ENCODE data around the gene MICAL2.

Gene MICAL2

DNA sequence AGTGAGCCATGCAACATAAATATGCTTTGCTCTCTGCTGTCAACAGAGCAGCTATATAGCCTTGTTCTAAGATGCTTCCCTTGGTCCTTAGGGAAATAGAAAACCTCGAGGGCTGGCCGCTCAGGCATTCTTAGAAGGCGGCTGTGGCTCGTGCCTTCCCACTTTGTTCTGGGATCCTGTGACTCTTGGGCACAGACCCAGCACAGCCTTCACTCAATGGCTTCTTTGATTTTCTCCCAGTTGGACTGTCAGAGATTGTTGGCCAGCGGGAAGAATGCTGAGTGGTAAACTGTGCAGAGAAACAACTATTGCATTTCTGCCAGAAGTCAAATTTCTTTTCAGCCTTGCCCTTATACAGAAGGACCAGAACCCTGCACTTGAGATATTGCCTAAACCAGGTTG is 9.5 kb upstream of the MICAL2 start:
- DNase-seq: no peak

GRCh38 chr11:12101318-12101717 is 9.1 kb upstream of the MICAL2 start:
- no peak for DNase-seq

GRCh38 chr11:12102588-12103410 is 7.6 kb upstream of the MICAL2 start:
- no peak for DNase-seq

DNA sequence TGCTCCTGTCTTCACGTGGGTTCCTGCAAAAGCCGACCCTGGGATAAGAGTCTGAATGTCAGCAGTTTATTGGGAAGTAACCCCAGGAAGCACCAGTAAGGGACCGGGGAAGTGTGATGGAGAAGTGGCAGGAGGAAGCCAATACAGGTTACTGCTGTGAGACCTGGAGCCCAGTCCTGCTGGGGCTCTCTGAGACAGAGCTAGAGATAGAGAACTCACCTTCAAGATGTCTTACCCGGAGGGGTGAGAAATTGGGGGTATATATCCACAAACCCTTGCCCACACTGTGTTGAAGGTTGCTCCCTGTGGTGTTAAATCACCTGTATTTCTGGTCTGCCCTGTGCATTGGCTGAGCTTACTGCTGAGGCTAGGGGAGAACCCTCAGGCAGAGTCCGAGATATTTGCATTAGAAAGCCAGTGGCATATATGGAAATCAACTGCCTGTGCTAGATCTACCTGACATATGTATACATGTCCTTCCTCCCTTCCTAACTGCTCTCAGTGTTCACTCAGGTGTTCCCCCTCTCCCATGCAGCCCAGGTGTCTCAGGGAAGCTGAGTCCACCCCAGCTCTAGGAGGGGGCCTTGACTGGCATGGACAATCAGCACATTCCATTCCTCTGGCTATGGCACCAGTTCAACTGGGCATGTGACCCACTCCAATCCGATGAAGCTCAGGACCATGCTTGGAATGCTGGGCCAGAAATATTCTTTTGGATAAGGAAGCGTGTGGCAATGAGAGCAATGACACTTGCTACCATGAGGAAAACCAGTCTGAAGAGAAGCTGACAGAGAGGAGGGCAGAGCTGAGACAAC is 6.8 kb upstream of the MICAL2 start:
- no peak for DNase-seq

DNA sequence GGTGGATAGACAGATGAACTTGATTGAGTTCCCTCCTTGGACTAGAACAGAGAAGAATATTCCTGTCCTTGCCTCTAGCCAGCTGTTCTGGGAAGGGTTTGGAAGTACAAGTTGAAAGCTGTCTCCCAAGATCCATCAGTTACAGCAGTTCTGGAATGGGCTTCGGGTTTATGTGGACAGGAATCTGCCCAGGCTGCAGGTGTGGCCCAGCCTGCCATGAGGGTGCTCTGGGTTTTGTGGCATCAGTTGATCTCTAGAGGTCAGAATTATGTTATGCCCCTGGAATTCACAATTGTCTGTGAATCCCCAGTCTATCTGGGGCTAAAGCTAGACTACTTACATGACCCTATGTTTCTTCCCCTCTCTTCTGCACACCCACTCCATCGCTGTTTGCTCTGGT is 4.9 kb upstream of the MICAL2 start:
- no peak for DNase-seq

GRCh38 chr11:12106101-12106500 is 4.3 kb upstream of the MICAL2 start:
- DNase-seq: no peak

- no peak for DNase-seq
Observed at GRCh38 chr11:12106501-12106900, 3.9 kb upstream of the MICAL2 start.

DNA sequence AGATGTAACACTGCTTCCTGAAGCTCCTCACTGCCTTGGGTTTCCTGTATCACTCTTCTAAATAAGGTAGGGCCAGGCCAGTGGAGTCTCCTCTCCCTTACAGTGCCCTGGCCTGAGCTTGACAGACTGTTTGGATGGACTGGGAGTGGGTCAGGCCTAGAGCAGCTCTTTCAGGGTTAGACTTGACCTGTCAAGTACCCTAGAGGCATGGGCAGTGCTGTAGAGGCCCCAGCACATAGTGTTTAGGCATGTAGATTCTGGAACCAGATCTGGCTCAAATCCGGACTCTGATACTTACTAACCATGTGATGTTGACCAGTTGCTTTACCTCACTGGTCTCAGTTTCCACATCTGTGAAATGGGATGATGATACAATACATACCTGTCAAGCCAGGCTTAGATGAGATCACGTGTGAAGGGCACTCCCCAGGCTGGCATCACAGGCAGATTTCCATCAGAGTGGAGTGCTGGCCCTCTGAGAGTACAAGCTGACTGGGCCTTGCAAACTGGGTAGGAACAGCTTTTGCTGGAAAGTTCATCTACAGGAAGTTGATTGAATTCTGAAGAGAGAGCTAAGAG is 1.4 kb upstream of the MICAL2 start:
- no peak for DNase-seq

- no peak for DNase-seq
Observed at GRCh38 chr11:12109591-12110196, 696 bp upstream of the MICAL2 start.

GRCh38 chr11:12110714-12111548 is 541 bp downstream of the MICAL2 start:
- peak; percentile 41 for DNase-seq

GRCh38 chr11:12111549-12112520 is 1.4 kb downstream of the MICAL2 start:
- DNase-seq: no peak

DNA sequence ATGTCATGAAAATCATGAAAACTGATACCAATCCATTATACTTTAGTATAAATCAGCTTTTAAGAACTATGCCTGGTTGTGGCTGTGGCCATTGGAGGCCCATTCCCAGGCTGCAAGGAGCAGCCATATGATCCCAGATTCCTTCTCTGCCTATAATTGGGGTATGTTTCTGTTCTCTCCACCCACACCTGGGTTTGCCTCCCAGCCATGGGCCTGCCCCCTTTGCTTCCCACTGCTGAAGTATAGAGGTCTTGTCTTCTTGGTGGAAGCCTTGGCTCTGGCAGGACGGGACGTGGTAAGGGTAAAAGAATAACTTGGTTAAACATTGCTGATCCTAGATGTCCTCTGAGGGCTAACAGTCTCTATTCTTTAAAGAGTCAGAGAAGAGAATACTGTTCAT is 2.4 kb downstream of the MICAL2 start:
- no peak for DNase-seq

DNA sequence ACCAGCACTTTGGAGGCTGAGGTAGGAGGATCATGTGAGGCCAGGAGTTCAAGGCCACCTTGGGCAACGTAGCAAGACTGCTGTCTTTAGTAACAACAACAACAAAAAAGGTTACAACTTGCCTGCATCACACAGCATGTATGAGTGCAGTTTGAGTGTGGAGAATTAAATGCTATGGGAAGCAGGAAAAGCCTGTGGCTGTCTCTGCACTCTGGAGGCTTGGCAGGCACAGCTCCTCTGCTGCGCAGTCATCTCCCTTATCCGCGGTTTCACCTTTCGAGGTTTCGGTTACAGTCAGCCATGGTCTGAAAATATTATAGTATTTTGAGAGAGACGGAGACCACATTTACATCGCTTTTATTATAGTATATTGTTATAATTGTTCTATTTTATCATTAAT is 2.9 kb downstream of the MICAL2 start:
- DNase-seq: no peak

GRCh38 chr11:12114193-12115033 is 4.0 kb downstream of the MICAL2 start:
- no peak for DNase-seq

- DNase-seq: no peak
Observed at GRCh38 chr11:12116425-12117032, 6.1 kb downstream of the MICAL2 start.

GRCh38 chr11:12117200-12117599 is 6.8 kb downstream of the MICAL2 start:
- no peak for DNase-seq

DNA sequence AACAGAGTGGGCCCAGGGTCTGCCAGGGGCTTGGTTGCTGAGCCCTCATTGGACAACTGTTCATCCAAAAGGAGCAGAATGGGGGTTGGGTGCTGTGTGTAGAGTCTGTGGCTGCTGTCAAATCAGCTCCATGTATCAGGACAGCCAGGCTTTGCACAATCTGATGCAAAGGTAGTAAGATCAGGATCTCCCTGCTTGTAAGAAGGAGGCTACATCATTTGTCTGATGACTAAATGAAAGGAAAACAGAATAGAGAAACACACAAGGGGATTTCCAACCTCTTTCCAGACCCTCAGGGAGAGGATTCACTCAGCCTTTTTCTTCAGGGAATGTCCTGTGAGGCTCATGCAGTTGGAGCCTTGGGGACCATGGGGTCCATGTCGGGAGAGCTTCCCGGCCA is 7.2 kb downstream of the MICAL2 start:
- no peak for DNase-seq

DNA sequence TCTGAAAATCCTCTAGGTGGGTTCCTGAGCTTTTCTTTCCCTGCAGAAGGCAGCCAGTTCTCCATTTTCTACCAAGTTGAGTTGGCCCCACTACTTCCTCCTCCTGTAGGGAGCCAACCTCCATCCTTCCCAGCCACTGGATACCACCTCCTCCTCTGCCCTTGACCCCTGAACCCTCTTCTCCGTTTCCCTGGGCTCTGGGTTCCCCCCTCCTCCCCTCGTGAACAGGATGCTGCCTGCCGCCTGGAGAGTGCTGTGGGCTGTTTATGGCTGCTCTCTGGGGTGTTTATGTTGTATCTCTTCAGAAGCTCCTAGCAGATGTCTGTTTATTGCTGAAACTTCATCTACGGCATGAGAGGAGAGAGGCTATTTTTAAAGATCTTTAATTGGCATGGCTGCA is 8.6 kb downstream of the MICAL2 start:
- DNase-seq: no peak

DNA sequence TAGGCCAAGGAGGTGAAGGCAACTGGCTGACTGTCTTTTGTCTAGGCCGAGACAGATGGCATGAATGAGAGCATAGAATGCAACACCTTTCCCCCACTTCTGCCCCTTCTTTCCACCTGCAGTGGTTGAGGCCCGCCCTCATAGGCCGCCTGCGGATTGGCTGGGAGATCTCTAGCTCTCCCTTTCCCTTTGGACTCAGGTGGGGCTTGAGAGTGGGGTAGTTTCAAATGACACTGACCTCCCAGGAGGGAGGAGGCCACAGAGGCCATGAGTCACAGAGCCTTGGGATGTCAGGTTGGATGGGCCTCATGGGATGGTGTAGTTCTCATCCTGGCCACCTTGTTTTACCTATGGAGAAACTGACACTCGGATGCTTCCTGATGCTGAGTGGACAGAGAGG is 9.1 kb downstream of the MICAL2 start:
- DNase-seq: no peak

Measured in stimulated activated CD4-positive, alpha-beta T cell treated with anti-CD3 and anti-CD28 coated beads, Interleukin-4, amount 100 ng/mL, for 1 hour (primary cell).